GM23338 (cell line): Measurements from ENCODE around the gene DLG5. TPM values are rescaled to one million over a fixed set of nuclear protein-coding genes. Genes with fewer than 3 reads are reported as not detected.

Source experiments
- ATAC-seq: fragments of 200-7000 bp; cut with Tn5 transposase; 3 replicates; pipeline ENCODE4 v1.9.1; 2020
- DNase-seq: peaks from one replicate; pipeline ENCODE4 v3.0.0-alpha.2; 2015; ENCODE audit warnings: low spot score
- H2AFZ ChIP-seq: fragments of 200-600 bp; sonication (generic); 2 replicates; pipeline ENCODE4 v1.8.0; 2016; ENCODE audit warnings: antibody characterized with exemption, mild to moderate bottlenecking, moderate library complexity
- H3F3A ChIP-seq: fragments of 200-600 bp; sonication (generic); replicated peaks from 2 replicates; pipeline ENCODE4 v1.8.0; 2017; ENCODE audit warnings: antibody characterized with exemption, mixed run types, low read depth
- H3K27ac ChIP-seq: fragments of 200-600 bp; sonication (generic); 2 replicates; pipeline ENCODE4 v1.6.1; 2016; ENCODE audit warnings: low read depth
- H3K27me3 ChIP-seq: fragments of 200-600 bp; sonication (generic); 2 replicates; pipeline ENCODE4 v1.8.0; 2016; ENCODE audit warnings: mild to moderate bottlenecking, mixed run types, moderate library complexity; ENCODE audit not compliant: insufficient read depth
- H3K36me3 ChIP-seq: fragments of 200-600 bp; sonication (generic); 2 replicates; pipeline ENCODE4 v1.8.0; 2016; ENCODE audit warnings: mild to moderate bottlenecking; ENCODE audit not compliant: insufficient read depth
- H3K4me1 ChIP-seq: fragments of 200-600 bp; sonication (generic); 2 replicates; pipeline ENCODE4 v1.8.0; 2016; ENCODE audit warnings: mild to moderate bottlenecking, moderate library complexity; ENCODE audit not compliant: insufficient read depth
- H3K4me2 ChIP-seq: fragments of 200-600 bp; sonication (generic); 2 replicates; pipeline ENCODE4 v1.7.1; 2017; ENCODE audit warnings: mixed run types
- H3K4me3 ChIP-seq: fragments of 200-600 bp; sonication (generic); 2 replicates; pipeline ENCODE4 v1.6.1; 2016; ENCODE audit warnings: mixed run types
- H3K79me2 ChIP-seq: fragments of 200-600 bp; sonication (generic); replicated peaks from 2 replicates; pipeline ENCODE4 v1.8.0; 2017; ENCODE audit warnings: mild to moderate bottlenecking; ENCODE audit not compliant: insufficient read depth
- H3K9me2 ChIP-seq: fragments of 200-600 bp; sonication (generic); 2 replicates; pipeline ENCODE4 v1.8.0; 2017; ENCODE audit not compliant: insufficient read depth
- H4K20me1 ChIP-seq: fragments of 200-600 bp; sonication (generic); replicated peaks from 2 replicates; pipeline ENCODE4 v1.8.0; 2017; ENCODE audit warnings: mild to moderate bottlenecking; ENCODE audit not compliant: insufficient read depth
- H3K27ac Mint-ChIP-seq: 2 replicates; pipeline ENCODE4 v1.8.0; 2020; ENCODE audit warnings: inconsistent platforms, mild to moderate bottlenecking, moderate library complexity, mixed read lengths
- H3K27me3 Mint-ChIP-seq: 3 replicates; pipeline ENCODE4 v1.8.0; 2022; ENCODE audit warnings: low read depth, mild to moderate bottlenecking, moderate library complexity, mixed read lengths, inconsistent platforms; ENCODE audit not compliant: insufficient read depth, poor library complexity
- H3K36me3 Mint-ChIP-seq: 3 replicates; pipeline ENCODE4 v1.8.0; 2021; ENCODE audit warnings: low read depth, mild to moderate bottlenecking, inconsistent platforms, moderate library complexity, mixed read lengths
- H3K4me1 Mint-ChIP-seq: 3 replicates; pipeline ENCODE4 v1.8.0; 2020; ENCODE audit warnings: mild to moderate bottlenecking, inconsistent platforms, mixed read lengths
- H3K4me3 Mint-ChIP-seq: 3 replicates; pipeline ENCODE4 v1.8.0; 2021; ENCODE audit warnings: moderate library complexity, mild to moderate bottlenecking, inconsistent platforms, mixed read lengths
- H3K9me3 Mint-ChIP-seq: 3 replicates; pipeline ENCODE4 v1.8.0; 2020; ENCODE audit warnings: moderate library complexity, mild to moderate bottlenecking, inconsistent platforms, mixed read lengths
- CREB1 ChIP-seq: fragments of 250-450 bp; sonication (Bioruptor Pico); IDR thresholded peaks from 2 replicates; pipeline ENCODE4 v1.5.0; 2020; ENCODE audit warnings: low read depth, mild to moderate bottlenecking, moderate library complexity
- NANOG ChIP-seq: IDR thresholded peaks from 2 replicates; pipeline ENCODE4 v1.6.1; 2016; ENCODE audit warnings: antibody characterized with exemption, borderline replicate concordance
- REST ChIP-seq: IDR thresholded peaks from one replicate; pipeline ENCODE4 v1.6.1; 2018; ENCODE audit warnings: antibody characterized with exemption; ENCODE audit not compliant: unreplicated experiment
- polyA plus RNA-seq: library from polyadenylated mRNA; unstranded; fragments of >200 nt; fragmentation: Nextera tagmentation; extraction: Ambion mirVana; gene quantifications from 2 replicates; pipeline ENCODE4 v1.2.1, GENCODE V29; 2016
- total RNA-seq: library from RNA; depleted of rRNA; stranded (reverse); fragments of >200 nt; shearing (Covaris generic); gene quantifications from 2 replicates; pipeline ENCODE4 v1.2.3, GENCODE V29; 2014
- TF ChIP-seq, protein P1 (sequence below), 2 experiments: fragments of 200-600 bp in 1 of 2; sonication (generic) in 1 of 2; conservative IDR thresholded peaks; 2 replicates each; pipeline versions ENCODE4 v1.5.1 to v1.6.1; 2016 to 2017; ENCODE audit warnings: antibody characterized with exemption in 2 of 2, low read depth in 2 of 2, mild to moderate bottlenecking in 2 of 2, moderate library complexity in 1 of 2

Gene DLG5
- total and polyA plus RNA-seq, 2 experiments from 2014 or later, result 7.4 to 66.6 TPM

DNA sequence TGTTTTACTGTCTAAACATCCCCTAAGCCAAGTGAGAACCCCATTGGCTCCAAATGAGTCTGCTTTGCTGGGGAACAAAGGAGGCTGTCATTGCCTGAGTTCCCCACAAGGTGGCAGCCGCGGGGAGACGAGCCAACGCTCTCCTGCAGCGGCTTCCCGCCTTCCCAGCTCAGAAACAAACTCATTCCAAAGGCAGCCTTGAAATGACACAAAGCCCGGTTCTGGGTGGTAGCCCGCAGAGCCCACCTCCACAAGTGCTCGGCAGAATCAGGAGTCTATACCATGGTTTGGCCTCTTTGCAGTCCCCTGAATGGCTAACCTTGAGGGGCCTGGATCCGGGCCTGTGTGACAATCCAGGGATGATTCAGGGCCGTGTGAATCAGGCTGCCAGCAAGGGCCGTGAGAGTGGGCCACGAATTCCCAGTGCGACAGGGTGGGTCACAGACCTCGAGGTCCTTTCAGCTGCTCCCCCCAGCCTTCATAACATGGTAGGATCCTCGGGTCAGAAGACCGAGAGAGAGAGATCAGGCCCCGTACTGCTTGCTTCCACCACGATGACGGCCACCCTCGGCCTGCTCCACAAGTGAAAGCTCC is 79.7 kb downstream of the DLG5 start:
- H3K27ac ChIP-seq, result peak overlapping the region; percentile 70
- ATAC-seq (peak; percentile 71), DNase-seq (peak; percentile 89)
- H3K9me3 Mint-ChIP-seq, result no peaks in the 10 kb centered on the region; the same call in 2 of the 3 replicates
- H3K36me3 ChIP-seq, result no peaks in the 10 kb centered on the region; the same call in 1 of the 2 replicates
- H3K36me3 Mint-ChIP-seq, result peaks cover 51% of the 10 kb centered on the region
- H3K4me2 ChIP-seq, result no peak overlapping the region
- TF ChIP-seq, protein P1, sequence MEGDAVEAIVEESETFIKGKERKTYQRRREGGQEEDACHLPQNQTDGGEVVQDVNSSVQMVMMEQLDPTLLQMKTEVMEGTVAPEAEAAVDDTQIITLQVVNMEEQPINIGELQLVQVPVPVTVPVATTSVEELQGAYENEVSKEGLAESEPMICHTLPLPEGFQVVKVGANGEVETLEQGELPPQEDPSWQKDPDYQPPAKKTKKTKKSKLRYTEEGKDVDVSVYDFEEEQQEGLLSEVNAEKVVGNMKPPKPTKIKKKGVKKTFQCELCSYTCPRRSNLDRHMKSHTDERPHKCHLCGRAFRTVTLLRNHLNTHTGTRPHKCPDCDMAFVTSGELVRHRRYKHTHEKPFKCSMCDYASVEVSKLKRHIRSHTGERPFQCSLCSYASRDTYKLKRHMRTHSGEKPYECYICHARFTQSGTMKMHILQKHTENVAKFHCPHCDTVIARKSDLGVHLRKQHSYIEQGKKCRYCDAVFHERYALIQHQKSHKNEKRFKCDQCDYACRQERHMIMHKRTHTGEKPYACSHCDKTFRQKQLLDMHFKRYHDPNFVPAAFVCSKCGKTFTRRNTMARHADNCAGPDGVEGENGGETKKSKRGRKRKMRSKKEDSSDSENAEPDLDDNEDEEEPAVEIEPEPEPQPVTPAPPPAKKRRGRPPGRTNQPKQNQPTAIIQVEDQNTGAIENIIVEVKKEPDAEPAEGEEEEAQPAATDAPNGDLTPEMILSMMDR (conservative IDR thresholded peaks at IDR 0.05; ENCODE audit: low read depth in 2 of 2), result peak; percentile 86 to 92
- TF ChIP-seq REST, result no peak
- H3K4me1 ChIP-seq, result peaks cover 29% of the 10 kb centered on the region
- H2AFZ ChIP-seq, result no peak overlapping the region
- no peak overlapping the region for H3K4me3 ChIP-seq
- no peak overlapping the region for H3K4me3 Mint-ChIP-seq
- peaks cover 17% of the 10 kb centered on the region for H3K27me3 Mint-ChIP-seq
- H3K4me1 Mint-ChIP-seq, result peaks cover 64% of the 10 kb centered on the region
- no peaks in the 10 kb centered on the region for H3K27me3 ChIP-seq
- H4K20me1 ChIP-seq, result no peaks in the 10 kb centered on the region; the same call in none of the 2 replicates
- H3K9me2 ChIP-seq, result no peaks in the 10 kb centered on the region
- 0 out of 2 replicates have a peak, but pooled peaks cover 3% of the 10 kb centered on the region for H3F3A ChIP-seq
- H3K79me2 ChIP-seq, result 0 out of 2 replicates have a peak, but pooled peaks cover 4% of the 10 kb centered on the region
- H3K27ac Mint-ChIP-seq, result peak overlapping the region; percentile 85

DNA sequence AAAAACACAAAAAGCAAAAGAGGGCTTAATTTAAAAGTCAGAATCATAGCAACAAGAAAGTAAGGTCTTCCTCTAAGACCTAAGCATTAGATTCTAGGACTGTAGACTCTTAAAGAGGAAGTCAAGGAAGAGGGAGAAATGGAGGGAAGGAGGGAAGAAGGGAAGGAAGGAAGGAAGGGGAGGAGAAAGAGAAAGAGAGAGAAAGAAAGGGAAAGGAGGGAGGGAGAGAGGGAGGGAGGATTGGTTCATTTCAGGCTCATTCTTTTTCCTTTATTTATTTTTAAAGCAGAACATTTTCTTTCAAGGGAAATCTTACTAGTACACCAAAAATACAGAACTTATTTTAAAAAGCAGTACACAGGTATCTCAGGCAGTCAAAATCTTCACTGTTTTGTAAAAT is 81.1 kb downstream of the DLG5 start:
- Histone ChIP-seq H3K4me3 (no peak overlapping the region), H3K9me2 (no peaks in the 10 kb centered on the region), H3F3A (no peaks in the 10 kb centered on the region), H3K79me2 (0 out of 2 replicates have a peak, but pooled peaks cover 4% of the 10 kb centered on the region), H3K4me2 (no peak overlapping the region), H3K36me3 (no peaks in the 10 kb centered on the region; the same call in 1 of the 2 replicates), H2AFZ (no peak overlapping the region), H4K20me1 (no peaks in the 10 kb centered on the region; the same call in none of the 2 replicates), H3K27me3 (no peaks in the 10 kb centered on the region), H3K27ac (no peak overlapping the region), H3K4me1 (peaks cover 15% of the 10 kb centered on the region)
- H3K9me3 Mint-ChIP-seq, result no peaks in the 10 kb centered on the region; the same call in 2 of the 3 replicates
- no peak overlapping the region for H3K4me3 Mint-ChIP-seq
- H3K36me3 Mint-ChIP-seq, result peaks cover 51% of the 10 kb centered on the region
- no peak for DNase-seq
- H3K27ac Mint-ChIP-seq, result peak overlapping the region; percentile 74
- H3K4me1 Mint-ChIP-seq, result peaks cover 50% of the 10 kb centered on the region
- ATAC-seq, result no peak
- peaks cover 14% of the 10 kb centered on the region for H3K27me3 Mint-ChIP-seq
- TF ChIP-seq NANOG, result no peak
- TF ChIP-seq, protein P1 (conservative IDR thresholded peaks at IDR 0.05; ENCODE audit: low read depth in 2 of 2), result no peak
- no peak for TF ChIP-seq CREB1 (CRISPR knock-in tag)
- no peak for TF ChIP-seq REST
